HG02938 (cell line): ENCODE measurements around the gene HSPH1.
"Not testable (repeated sequence)": the region's sequence is repeated elsewhere in the genome, so short reads cannot be mapped to it uniquely, and the experiment has no call there.

Experiments used
- ATAC-seq: cut with Tn5 transposase; IDR thresholded peaks from one replicate; pipeline ENCODE4 v1.9.1; 2021; ENCODE audit warnings: mild to moderate bottlenecking, moderate library complexity; ENCODE audit not compliant: unreplicated experiment

HSPH1 gene

DNA sequence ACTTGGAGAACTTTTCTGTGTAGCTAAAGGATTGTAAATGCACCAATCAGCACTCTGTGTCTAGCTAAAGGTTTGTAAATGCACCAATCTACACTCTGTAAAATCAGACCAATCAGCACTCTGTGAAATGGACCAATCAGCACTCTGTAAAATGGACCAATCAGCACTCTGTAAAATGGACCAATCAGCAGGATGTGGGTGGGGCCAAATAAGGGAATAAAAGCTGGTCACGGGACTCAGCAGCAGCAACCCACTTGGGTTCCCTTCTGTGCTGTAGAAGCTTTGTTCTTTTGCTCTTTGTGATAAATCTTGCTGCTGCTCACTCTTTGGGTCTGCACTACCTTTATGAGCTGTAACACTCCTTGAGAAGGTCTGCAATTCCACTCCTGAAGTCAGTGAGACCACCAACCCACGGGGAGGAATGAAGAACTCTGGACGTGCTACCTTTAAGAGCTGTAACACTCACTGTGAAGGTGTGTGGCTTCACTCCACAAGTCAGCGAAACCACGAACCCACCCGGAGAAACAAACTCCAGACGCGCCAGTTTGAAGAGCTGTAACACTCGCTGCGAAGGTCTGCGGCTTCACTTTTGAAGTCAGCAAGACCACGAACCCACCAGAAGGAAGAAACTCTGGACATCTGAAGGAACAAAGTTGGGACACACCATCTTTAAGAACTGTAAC lies 16.2 kb upstream of the HSPH1 start:
- not testable (repeated sequence) for ATAC-seq

DNA sequence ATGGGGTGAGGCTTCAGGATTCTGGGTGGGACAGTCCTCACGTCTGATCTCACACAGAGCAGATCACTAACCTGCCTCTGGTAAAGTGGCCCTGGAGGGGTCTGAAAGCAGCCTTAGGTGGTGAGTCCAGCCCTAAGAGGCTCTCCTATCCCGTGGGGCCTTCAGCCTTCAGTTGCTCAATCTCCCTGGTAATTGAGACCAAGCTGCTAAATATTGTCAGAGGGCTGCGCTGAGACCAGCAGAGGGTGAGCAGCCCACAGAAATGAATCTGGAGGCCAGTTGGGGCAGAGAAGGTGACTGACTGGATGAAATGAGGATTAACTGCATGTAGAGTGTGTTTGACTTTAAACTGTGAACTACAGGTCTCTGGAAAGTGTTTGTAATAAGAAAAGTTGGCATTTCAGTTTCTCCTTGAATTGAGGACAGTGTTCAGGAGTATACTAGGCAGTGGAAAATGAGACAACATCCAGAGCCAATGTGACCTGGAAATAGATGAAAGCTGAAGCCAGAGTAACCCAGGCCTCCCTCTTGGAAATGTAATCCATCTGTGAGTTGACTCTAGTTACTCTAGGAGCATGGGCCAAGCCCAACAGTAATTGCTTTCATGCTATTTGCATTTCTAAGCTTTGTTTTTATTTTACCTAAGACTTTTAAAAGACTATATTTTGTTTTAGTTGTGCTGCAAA lies 14.3 kb upstream of the HSPH1 start:
- no peak for ATAC-seq

DNA sequence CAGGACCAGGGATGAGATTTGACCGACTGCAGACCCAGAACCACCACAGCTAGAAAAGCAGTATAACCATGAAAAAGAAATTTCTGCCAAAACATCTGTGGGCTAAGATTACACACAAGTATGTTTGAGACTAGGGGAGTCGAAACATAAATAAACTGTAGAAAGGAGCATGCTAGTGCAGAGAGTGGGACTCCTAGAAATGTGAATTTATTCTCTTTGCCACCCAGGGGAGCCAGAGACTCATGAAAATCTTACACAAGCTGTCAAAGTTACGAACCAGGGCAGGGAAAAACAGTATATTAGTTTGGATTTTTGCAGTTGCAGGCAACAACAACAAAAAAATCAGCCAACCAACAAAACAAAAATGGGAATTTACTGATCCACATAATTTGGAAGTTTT lies 12.3 kb upstream of the HSPH1 start:
- no peak for ATAC-seq

DNA sequence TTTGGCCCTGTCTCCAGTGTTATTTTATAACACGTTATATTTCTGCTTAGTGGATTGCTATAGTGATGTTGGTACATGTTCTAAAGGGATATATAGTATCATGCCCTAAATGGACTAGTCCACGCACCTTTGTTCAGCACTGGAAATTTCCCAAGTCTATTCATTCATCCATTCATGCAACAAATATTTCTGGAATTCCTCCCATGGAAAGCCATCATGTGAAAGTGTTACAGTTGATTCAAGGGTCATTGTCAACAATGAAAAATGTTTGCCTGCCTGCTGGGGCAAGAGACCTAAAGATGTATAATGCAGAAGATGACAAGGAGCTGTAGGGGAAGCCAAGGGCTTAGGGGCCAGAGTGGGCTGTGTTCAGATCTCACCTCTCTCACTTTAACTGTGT lies 10.8 kb upstream of the HSPH1 start:
- ATAC-seq, result no peak

GRCh38 chr13:31172001-31172400 lies 10.3 kb upstream of the HSPH1 start:
- no peak for ATAC-seq

GRCh38 chr13:31168736-31169135 lies 7.0 kb upstream of the HSPH1 start:
- no peak for ATAC-seq

- peak; percentile 73 for ATAC-seq
Observed at GRCh38 chr13:31168166-31168565, 6.5 kb upstream of the HSPH1 start.

- peak; percentile 73 for ATAC-seq
Observed at GRCh38 chr13:31167490-31167889, 5.8 kb upstream of the HSPH1 start.

- ATAC-seq, result no peak
Observed at GRCh38 chr13:31166591-31166990, 4.9 kb upstream of the HSPH1 start.

DNA sequence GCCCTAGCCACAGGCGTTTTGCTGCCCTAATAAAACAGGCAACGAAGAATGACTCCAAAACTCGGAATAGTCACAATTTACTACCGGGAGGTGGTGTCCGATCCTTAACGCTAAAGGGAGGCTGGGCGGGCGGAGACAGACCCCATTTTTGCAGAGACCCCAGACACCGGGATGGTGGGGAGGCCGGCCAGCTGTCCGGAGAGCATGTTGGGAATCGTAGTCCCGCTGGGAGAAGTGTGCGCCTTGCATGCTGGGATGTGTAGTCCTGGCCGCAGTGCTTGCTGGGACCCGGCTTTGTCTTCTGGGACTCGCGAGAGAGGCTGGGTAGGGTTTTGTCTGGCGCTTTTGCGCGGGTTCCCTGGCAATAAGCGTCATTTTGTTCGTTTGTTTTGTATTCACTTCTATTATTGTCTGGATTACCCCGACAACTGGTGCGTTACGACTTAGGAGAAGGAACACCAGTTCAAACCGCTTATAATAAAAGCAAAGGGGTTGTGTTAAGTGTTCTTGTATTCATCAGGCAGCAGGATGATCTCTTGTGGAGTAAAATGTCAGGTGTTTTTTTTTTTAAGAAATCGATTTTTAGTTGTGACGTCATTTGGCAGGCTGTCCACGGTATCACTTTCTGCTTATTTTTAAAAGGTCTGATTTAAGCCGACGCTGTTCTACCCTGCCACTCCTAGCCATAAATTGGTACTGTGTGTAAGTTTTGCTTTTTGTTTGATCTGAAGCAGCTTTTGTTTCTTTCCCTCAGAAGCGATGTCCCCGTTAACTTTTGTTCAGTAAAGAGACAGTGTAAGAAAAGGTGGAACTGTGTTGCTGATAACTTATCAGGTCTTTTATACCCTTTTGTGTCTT lies 676 bp upstream of the HSPH1 start:
- peak; percentile 81 for ATAC-seq

GRCh38 chr13:31160857-31161556 lies 697 bp downstream of the HSPH1 start:
- ATAC-seq, result peak; percentile 16

- no peak for ATAC-seq
Observed at GRCh38 chr13:31159306-31159705, 2.4 kb downstream of the HSPH1 start.

DNA sequence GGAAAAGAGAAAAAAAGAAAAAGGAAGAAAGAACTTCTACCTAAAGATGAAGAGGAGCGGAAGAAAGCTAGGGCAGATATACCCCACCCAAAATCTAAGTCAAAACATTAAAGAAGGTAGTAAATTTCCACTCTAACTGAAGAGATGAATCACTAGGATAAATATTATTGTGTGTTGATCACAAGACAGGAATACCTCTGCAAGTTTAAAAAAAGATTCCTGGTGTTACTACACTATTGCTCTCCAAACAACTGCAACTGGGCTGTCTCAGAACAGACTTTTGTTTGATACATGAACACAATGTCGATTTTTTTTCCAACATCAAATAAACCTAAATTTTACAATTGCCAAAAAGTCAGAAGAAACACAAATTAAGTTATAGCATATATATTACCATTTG lies 6.8 kb downstream of the HSPH1 start:
- ATAC-seq, result no peak

- ATAC-seq, result no peak
Observed at GRCh38 chr13:31151837-31152236, 9.9 kb downstream of the HSPH1 start.

DNA sequence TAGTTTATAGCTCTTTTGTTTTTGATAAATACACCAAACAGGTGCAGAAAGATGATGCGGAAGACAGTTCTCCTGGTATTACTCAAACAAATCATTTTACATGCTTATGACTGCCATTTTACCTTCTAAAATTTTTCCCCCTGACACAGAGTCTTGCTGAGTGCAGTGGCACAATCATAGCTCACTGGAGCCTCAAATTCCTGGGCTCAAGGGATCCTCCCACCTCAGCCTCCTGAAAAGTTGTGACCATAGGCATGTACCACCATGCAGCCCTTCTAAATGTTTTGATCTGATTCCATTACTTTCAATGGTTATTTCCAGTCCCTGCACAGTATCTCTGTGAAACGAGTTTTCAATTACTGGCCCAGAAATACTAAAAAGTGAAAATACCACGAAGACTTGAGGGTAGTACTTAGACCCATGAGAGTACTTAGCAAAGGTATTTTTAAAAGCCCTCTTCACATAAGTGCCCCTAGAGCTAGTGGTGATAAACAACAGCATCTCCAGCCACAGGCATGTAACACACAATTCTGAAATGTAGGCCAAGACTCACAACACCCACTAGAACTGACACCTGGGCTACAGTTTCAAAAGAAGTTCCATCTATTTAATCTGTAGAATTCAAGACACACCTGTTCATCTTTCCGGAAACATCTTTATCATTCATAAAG lies 11.3 kb downstream of the HSPH1 start:
- no peak for ATAC-seq

DNA sequence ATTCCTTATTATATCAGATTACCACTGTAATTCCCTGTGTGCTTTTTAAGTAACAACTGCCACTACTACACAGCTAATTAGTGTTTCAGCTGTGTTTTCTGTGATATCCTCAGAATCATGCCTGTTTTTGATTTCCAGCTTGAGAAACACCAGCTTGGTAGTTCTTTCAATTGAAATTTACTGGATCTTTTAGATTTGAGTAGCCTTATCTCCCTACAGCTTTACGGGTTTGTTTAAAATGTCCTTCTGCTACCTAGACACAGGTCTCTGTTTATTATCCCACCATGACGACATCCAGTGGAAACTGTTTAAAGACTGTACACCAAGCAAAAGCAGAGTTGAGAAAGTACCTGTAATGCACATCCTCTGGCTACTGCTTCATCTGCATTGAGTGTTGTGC lies 12.1 kb downstream of the HSPH1 start:
- ATAC-seq, result no peak

DNA sequence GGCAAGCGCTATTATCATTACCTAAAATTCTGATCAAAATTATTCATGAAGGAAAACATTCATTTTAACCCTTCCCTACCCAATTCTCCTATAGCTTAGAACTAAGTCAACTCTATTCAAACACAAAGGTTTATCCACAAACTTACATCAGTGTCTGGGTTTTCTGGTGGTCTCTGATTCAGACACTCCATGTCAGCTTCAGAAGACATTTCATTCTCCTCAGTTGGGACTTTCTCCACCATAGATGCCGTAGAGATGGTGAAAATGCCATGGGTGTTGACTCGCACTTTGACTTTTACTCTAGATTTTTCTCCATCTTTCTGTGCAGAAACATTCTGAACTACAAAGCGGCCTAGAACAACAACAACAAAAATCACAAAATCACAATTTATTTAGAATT lies 16.3 kb downstream of the HSPH1 start:
- ATAC-seq, result no peak

DNA sequence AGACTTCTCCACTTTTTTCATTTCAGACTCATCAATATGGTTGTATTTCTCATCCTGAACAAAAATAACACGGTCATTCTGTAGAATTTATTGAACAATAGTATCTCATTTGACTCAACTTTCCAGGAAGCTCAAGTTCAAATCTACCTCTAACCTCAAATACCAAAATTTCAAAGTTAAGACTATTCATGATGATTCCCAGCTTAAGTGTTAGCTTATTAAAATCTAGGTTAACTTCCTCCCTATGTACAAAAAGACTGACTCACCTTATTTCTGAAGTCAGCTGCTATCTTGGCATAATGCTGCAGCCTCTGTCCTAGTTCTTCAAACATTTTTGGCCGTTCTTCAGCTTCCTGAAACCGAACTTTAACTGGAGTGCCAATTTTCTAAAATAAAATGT lies 23.2 kb downstream of the HSPH1 start:
- no peak for ATAC-seq

DNA sequence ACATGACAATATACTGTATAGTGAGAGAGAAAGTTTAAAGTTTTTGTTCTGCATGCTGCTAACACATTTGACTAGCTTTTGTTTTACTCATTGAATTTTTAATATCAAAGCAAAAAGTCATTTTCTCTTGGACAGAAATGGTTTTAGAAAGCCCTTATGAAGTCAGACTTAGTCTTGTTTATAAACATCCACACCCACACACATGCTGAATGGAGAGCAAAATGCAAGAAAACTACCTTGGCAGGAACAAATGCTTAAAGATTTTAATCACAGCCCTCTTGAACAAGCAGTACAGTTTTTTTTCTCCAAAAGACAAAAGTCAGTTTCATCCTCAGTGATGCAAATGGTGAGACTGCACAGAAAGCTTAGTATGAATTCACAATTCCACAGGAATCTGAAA lies 25.0 kb downstream of the HSPH1 start:
- no peak for ATAC-seq

DNA sequence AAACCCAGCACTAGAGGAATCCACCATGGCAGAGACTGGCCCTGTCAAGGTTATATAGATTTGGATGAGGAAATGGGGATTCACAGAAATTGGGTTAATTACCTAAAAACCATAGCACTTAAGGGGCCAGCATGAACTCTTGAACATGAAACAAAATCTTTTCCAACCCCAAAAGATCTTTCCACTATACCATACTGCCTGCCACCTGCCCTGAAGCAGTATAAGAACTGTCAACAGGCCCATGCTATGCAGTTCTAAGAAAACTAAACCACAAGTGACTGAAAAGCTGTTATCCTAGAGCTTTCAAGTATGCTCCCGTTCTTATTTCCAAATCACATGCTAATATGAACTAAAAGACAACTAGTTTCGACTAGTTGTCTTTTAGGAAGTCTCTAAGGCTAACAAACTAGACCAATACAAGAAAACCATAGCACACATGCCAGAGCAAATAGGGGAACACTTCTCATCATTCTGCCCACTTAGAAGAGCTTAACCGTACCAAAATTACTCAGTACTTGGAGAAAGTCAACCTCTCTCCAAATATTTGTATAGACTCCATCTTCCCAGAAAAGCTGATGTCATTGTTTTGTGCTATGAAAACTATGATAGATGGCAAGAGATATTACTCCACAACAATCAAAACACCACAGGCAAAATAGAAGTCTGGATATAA lies 27.5 kb downstream of the HSPH1 start:
- no peak for ATAC-seq
